A549 treated with AZD9567 at 1 μM for 4 hours (cell line): Measurements from ENCODE around the gene NTPCR. TPM values are rescaled to one million over a fixed set of nuclear protein-coding genes. Genes with fewer than 3 reads are reported as not detected.

ENCODE experiments used
- total RNA-seq: library from RNA; stranded (reverse); fragments of 200-300 nt; extraction: Qiagen RNA extraction; gene quantifications from 5 replicates; pipeline ENCODE4 v1.2.3, GENCODE V29; 2022; ENCODE audit not compliant: insufficient read depth

The NTPCR gene
- 79.0 to 99.8 TPM (median 81.3 TPM) in 5 replicates for total RNA-seq

GRCh38 chr1:232950197-232951176, at the start of gene NTPCR:
Gene NTPCR, plus strand, starts transcription at chr1:232950611. Its CDS starts 100 bp downstream, at chr1:232950711.

Other genes starting within 250 kb of the NTPCR start
- 0.57 to 1.0 TPM (median 0.86 TPM) in 5 replicates for gene MAP10, start 145.2 kb upstream of the NTPCR start, total RNA-seq